Gastrocnemius medialis (tissue), 4 donors: ENCODE data around the gene HOXA7. TPM values are rescaled to one million over a fixed set of nuclear protein-coding genes. Genes with fewer than 3 reads are reported as not detected.

Source experiments
- ATAC-seq, 2 donors: fragments of 150-250 bp; one replicate each; pipeline ENCODE4 v1.9.1; 2016
- DNase-seq, 2 donors: peaks; one replicate each; pipeline ENCODE4 v3.0.0-alpha.2; 2019
- H3K27ac ChIP-seq, 4 donors: fragments of 200-600 bp; sonication (generic); 1 replicate in 1 of 4; 2 replicates in 3 of 4; pipeline ENCODE4 v1.5.1; 2016 to 2018; ENCODE audit warnings: mild to moderate bottlenecking in 2 of 4, moderate library complexity in 1 of 4
- H3K27me3 ChIP-seq, 3 donors: fragments of 200-600 bp; sonication (generic) in 2 of 3; 1 replicate in 1 of 3; 2 replicates in 2 of 3; pipeline versions ENCODE4 v1.5.1 to v1.6.0; 2016 to 2019; ENCODE audit warnings: mild to moderate bottlenecking in 1 of 3, moderate library complexity in 1 of 3
- H3K36me3 ChIP-seq, 2 donors: fragments of 200-600 bp; sonication (generic) in 1 of 2; one replicate each; pipeline ENCODE4 v1.5.1; 2017 to 2018
- H3K4me1 ChIP-seq, 2 donors: fragments of 200-600 bp; sonication (generic) in 1 of 2; one replicate each; pipeline ENCODE4 v1.5.1; 2016 to 2017; ENCODE audit warnings: mild to moderate bottlenecking in 2 of 2
- H3K4me3 ChIP-seq, 4 donors: fragments of 200-600 bp; sonication (generic) in 3 of 4; 1 replicate in 1 of 4; 2 replicates in 3 of 4; pipeline ENCODE4 v1.5.1; 2016 to 2019; ENCODE audit warnings: mild to moderate bottlenecking in 2 of 4
- H3K9me3 ChIP-seq, 3 donors: fragments of 200-600 bp; sonication (generic) in 2 of 3; 1 replicate in 1 of 3; 2 replicates in 2 of 3; pipeline ENCODE4 v1.5.1; 2016 to 2019
- CTCF ChIP-seq, 5 experiments: fragments of 450-650 bp in 3 of 5; fragments of 200-600 bp in 2 of 5; sonication (generic) in 2 of 5; IDR thresholded peaks in 4 of 5; conservative IDR thresholded peaks in 1 of 5; 1 replicate in 4 of 5; 2 replicates in 1 of 5; pipeline ENCODE4 v1.5.1; 2016 to 2019; ENCODE audit warnings: antibody characterized with exemption in 5 of 5, mild to moderate bottlenecking in 3 of 5, moderate library complexity in 3 of 5
- POLR2A ChIP-seq, 2 donors: fragments of 450-650 bp; IDR thresholded peaks; one replicate each; pipeline ENCODE4 v1.6.1; 2017; ENCODE audit warnings: antibody characterized with exemption in 2 of 2, mild to moderate bottlenecking in 2 of 2, moderate library complexity in 2 of 2
- in situ Hi-C, 4 donors: fragments of 200-750 bp; cut with MboI; loops; one replicate each; pipeline versions ENCODE4 v1.15.0 to v1.8.0; 2017; ENCODE audit warnings: low sequenced_read_pairs in 4 of 4
- intact Hi-C: fragments of 100-400 bp; cut with DNase I; formaldehyde crosslinking; loops from one replicate; pipeline ENCODE4 v1.15.1; 2023; ENCODE audit warnings: low total_unique reads
- total RNA-seq, 4 donors: library from RNA; depleted of rRNA; stranded (reverse); fragments of >200 nt; gene quantifications; one replicate each; pipeline versions ENCODE4 v1.1.0 to v1.2.3, GENCODE V29; 2016

Gene HOXA7
- total RNA-seq, 4 donors from 2014 or later: 5.3 to 12.8 (median 8.6) TPM

- TF ChIP-seq POLR2A (IDR thresholded peaks at IDR 0.05) (peak in 1 of 2 donors; percentile 27), CTCF (IDR thresholded peaks at IDR 0.05 in 4 of 5, conservative IDR thresholded peaks at IDR 0.05 in 1 of 5) (no peak)
- peak overlapping the region; percentile 62 to 88 (median 77) for H3K4me3 ChIP-seq
These were observed 10.3 kb upstream of the HOXA7 start for GRCh38 chr7:27166531-27167505.

DNA sequence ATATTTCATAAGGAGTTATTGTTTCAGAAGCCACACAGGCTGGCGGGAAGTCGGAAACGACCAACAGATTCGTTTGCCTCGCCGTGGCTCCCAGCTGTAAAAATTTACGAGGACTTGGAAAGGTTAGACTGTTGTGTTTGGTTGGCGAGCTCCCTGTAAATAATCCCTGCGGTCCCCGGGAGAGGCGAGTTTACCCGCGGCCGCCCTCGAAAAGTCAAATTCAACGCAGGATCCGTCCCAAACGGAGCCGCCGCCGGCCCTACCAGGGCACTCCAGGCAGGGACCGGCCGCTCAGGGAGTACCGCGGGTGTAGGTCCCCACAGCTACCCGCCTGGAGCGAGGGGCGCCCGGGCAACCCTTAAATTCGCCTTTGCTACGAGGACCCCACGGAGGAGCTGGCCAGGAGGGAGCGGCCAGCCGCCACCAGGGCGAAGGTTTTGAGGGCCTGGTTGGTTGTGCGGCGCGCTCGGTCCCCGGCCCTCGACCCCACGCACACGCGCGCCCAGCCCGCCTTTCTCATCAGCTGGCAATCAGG lies 9.6 kb upstream of the HOXA7 start:
- in situ Hi-C loops: loop anchor here in 2 of 4 donors (5.0 to 25.0 kb wide), 3 partner anchors 954 to 1309 kb away; partner anchors contain the start of genes CBX3 (in 1 of the 2) and HNRNPA2B1 (in 1 of the 2)
- no peak for TF ChIP-seq POLR2A (IDR thresholded peaks at IDR 0.05)
- TF ChIP-seq CTCF (IDR thresholded peaks at IDR 0.05 in 4 of 5, conservative IDR thresholded peaks at IDR 0.05 in 1 of 5): no peak
- peak in 1 of 2 donors; percentile 65 for DNase-seq

More at GRCh38 chr7:27166531-27167505, 10.3 kb upstream of the HOXA7 start:
- Histone ChIP-seq H3K27ac (peak overlapping the region; percentile 90 to 99 (median 95)), H3K27me3 (no peaks in the 10 kb centered on the region), H3K4me1 (peaks cover 12 to 55% of the 10 kb centered on the region in 2 donors), H3K9me3 (no peaks in the 10 kb centered on the region), H3K36me3 (no peaks in the 10 kb centered on the region)
- DNase-seq (peak in 1 of 2 donors; percentile 49), ATAC-seq (no peak)
- in situ Hi-C loops (loop anchor here in 2 of 4 donors (5.0 to 25.0 kb wide), 3 partner anchors 955 to 1310 kb away; partner anchors contain the start of genes CBX3 (in 1 of the 2) and HNRNPA2B1 (in 1 of the 2)), intact Hi-C loops (loop anchor here (5.0 to 10.0 kb wide), 2 partner anchors 35 to 1402 kb away; partner anchors contain the start of gene HOXA4)

GRCh38 chr7:27165089-27165995 lies 8.9 kb upstream of the HOXA7 start, which contains the start of gene HOXA9:
Gene HOXA9, minus strand, starts transcription at chr7:27165537. Its CDS starts 80 bp downstream, at chr7:27165457.
- peak; percentile 95 to 96 for DNase-seq
- no peaks in the 10 kb centered on the region for H3K9me3 ChIP-seq
- peak in 4 of 5 experiments; percentile 10 to 36 (median 26) for TF ChIP-seq CTCF (IDR thresholded peaks at IDR 0.05 in 4 of 5, conservative IDR thresholded peaks at IDR 0.05 in 1 of 5)
- peak; percentile 81 to 86 for TF ChIP-seq POLR2A (IDR thresholded peaks at IDR 0.05)
- in situ Hi-C loops: loop anchor here in 2 of 4 donors (5.0 to 25.0 kb wide), 3 partner anchors 953 to 1308 kb away; partner anchors contain the start of genes CBX3 (in 1 of the 2) and HNRNPA2B1 (in 1 of the 2)
- intact Hi-C loops: loop anchor here (1.0 to 10.0 kb wide), 5 partner anchors 9 to 1401 kb away; partner anchors contain the start of genes CBX3, HNRNPA2B1, HOXA4 and HOXA7
- H3K4me3 ChIP-seq: peak within 1 kb of the TSS; percentile 62 to 88 (median 77)
- H3K27me3 ChIP-seq: no peaks in the 10 kb centered on the region
- H3K27ac ChIP-seq: peak within 1 kb of the TSS; percentile 90 to 99 (median 95)
- no peaks in the 10 kb centered on the region for H3K36me3 ChIP-seq
- ATAC-seq: peak; percentile 58
- H3K4me1 ChIP-seq: peaks cover 12 to 49% of the 10 kb centered on the region in 2 donors

More for the DNA sequence above, 9.6 kb upstream of the HOXA7 start:
- peak; percentile 5 to 6 for ATAC-seq
- intact Hi-C loops: loop anchor here (1.0 to 10.0 kb wide), 5 partner anchors 10 to 1401 kb away; partner anchors contain the start of genes CBX3, HNRNPA2B1, HOXA4 and HOXA7
- H3K36me3 ChIP-seq: no peaks in the 10 kb centered on the region
- peak overlapping the region; percentile 90 to 99 (median 95) for H3K27ac ChIP-seq
- H3K4me1 ChIP-seq: peaks cover 12 to 54% of the 10 kb centered on the region in 2 donors
- no peaks in the 10 kb centered on the region for H3K27me3 ChIP-seq
- H3K9me3 ChIP-seq: no peaks in the 10 kb centered on the region
- peak overlapping the region; percentile 62 to 88 (median 77) for H3K4me3 ChIP-seq
